Neural progenitor cell (in vitro differentiated cells): Measurements from ENCODE around the gene PRKCE. TPM values are rescaled to one million over a fixed set of nuclear protein-coding genes. Genes with fewer than 3 reads are reported as not detected.

Experiments
- DNase-seq: peaks from one replicate; pipeline ENCODE4 v3.0.0-alpha.2; 2016; ENCODE audit warnings: low spot score
- H2AFZ ChIP-seq: fragments of 200-600 bp; sonication (generic); replicated peaks from 2 replicates; pipeline ENCODE4 v1.6.1; 2016; ENCODE audit warnings: antibody characterized with exemption
- H3F3A ChIP-seq: fragments of 200-600 bp; sonication (generic); 2 replicates; pipeline ENCODE4 v1.6.1; 2016; ENCODE audit warnings: antibody characterized with exemption, low read depth
- H3K27ac ChIP-seq: fragments of 200-600 bp; sonication (generic); 2 replicates; pipeline ENCODE4 v1.5.1; 2016; ENCODE audit warnings: mild to moderate bottlenecking
- H3K27me3 ChIP-seq: fragments of 200-600 bp; sonication (generic); 2 replicates; pipeline ENCODE4 v1.6.1; 2016; ENCODE audit warnings: mild to moderate bottlenecking, moderate library complexity
- H3K36me3 ChIP-seq: fragments of 200-600 bp; sonication (generic); 2 replicates; pipeline ENCODE4 v1.5.1; 2016
- H3K4me1 ChIP-seq: fragments of 200-600 bp; sonication (generic); 2 replicates; pipeline ENCODE4 v1.6.1; 2016; ENCODE audit warnings: mixed run types
- H3K4me2 ChIP-seq: fragments of 200-600 bp; sonication (generic); 2 replicates; pipeline ENCODE4 v1.6.1; 2016
- H3K4me3 ChIP-seq: fragments of 200-600 bp; sonication (generic); 2 replicates; pipeline ENCODE4 v1.5.1; 2016
- H3K79me2 ChIP-seq: fragments of 200-600 bp; sonication (generic); 2 replicates; pipeline ENCODE4 v1.6.1; 2016; ENCODE audit warnings: low read depth
- H3K9ac ChIP-seq: fragments of 200-600 bp; sonication (generic); 2 replicates; pipeline ENCODE4 v1.6.1; 2016
- H3K9me3 ChIP-seq: fragments of 200-600 bp; sonication (generic); 2 replicates; pipeline ENCODE4 v1.5.1; 2016; ENCODE audit warnings: low read depth
- H4K20me1 ChIP-seq: fragments of 200-600 bp; sonication (generic); 2 replicates; pipeline ENCODE4 v1.6.1; 2016; ENCODE audit warnings: low read depth
- H3K27ac Mint-ChIP-seq: 3 replicates; pipeline ENCODE4 v1.8.0; 2021; ENCODE audit warnings: mixed read lengths
- H3K27me3 Mint-ChIP-seq: 2 replicates; pipeline ENCODE4 v1.8.0; 2022; ENCODE audit warnings: low read depth, mild to moderate bottlenecking, inconsistent platforms, moderate library complexity, mixed read lengths; ENCODE audit not compliant: insufficient read depth
- H3K36me3 Mint-ChIP-seq: 3 replicates; pipeline ENCODE4 v1.8.0; 2021; ENCODE audit warnings: mixed read lengths
- H3K4me1 Mint-ChIP-seq: 3 replicates; pipeline ENCODE4 v1.8.0; 2021; ENCODE audit warnings: mixed read lengths
- H3K4me3 Mint-ChIP-seq: 3 replicates; pipeline ENCODE4 v1.8.0; 2021; ENCODE audit warnings: mild to moderate bottlenecking, moderate library complexity, mixed read lengths
- H3K9me3 Mint-ChIP-seq: 3 replicates; pipeline ENCODE4 v1.8.0; 2020; ENCODE audit warnings: mixed read lengths
- EZH2 ChIP-seq: fragments of 200-600 bp; sonication (generic); IDR thresholded peaks from 2 replicates; pipeline ENCODE4 v1.6.1; 2017; ENCODE audit warnings: antibody characterized with exemption, mild to moderate bottlenecking, moderate library complexity
- EZH2phosphoT487 ChIP-seq: fragments of 200-600 bp; sonication (generic); IDR thresholded peaks from 2 replicates; pipeline ENCODE4 v1.6.1; 2017; ENCODE audit warnings: antibody characterized with exemption
- total RNA-seq: library from RNA; depleted of rRNA; stranded (reverse); fragments of >200 nt; gene quantifications from 2 replicates; pipeline ENCODE4 v1.2.3, GENCODE V29; 2015; ENCODE audit warnings: low replicate concordance
- TF ChIP-seq, protein P1 (sequence below): fragments of 200-600 bp; sonication (generic); IDR thresholded peaks from 2 replicates; pipeline ENCODE4 v1.5.1; 2017; ENCODE audit warnings: antibody characterized with exemption, mild to moderate bottlenecking

The PRKCE gene
- total RNA-seq, 1 donor from 2014 or later = 4.1 TPM

GRCh38 chr2:46225150-46225625 lies 573.7 kb downstream of the PRKCE start:
- Mint-ChIP-seq H3K36me3 (no peaks in the 10 kb centered on the region), H3K9me3 (peaks cover 12% of the 10 kb centered on the region), H3K27ac (no peak overlapping the region), H3K4me3 (no peak overlapping the region), H3K4me1 (peaks cover 16% of the 10 kb centered on the region), H3K27me3 (no peaks in the 10 kb centered on the region)
- no peak overlapping the region for H3K27ac ChIP-seq
- no peaks in the 10 kb centered on the region for H3K27me3 ChIP-seq
- DNase-seq = no peak
- H3K9ac ChIP-seq = no peak overlapping the region
- H4K20me1 ChIP-seq = no peaks in the 10 kb centered on the region
- no peaks in the 10 kb centered on the region for H3K36me3 ChIP-seq
- no peak overlapping the region for H3K4me3 ChIP-seq
- no peak overlapping the region for H2AFZ ChIP-seq
- H3F3A ChIP-seq = peaks cover 9% of the 10 kb centered on the region
- H3K9me3 ChIP-seq = no peaks in the 10 kb centered on the region
- TF ChIP-seq, protein P1, sequence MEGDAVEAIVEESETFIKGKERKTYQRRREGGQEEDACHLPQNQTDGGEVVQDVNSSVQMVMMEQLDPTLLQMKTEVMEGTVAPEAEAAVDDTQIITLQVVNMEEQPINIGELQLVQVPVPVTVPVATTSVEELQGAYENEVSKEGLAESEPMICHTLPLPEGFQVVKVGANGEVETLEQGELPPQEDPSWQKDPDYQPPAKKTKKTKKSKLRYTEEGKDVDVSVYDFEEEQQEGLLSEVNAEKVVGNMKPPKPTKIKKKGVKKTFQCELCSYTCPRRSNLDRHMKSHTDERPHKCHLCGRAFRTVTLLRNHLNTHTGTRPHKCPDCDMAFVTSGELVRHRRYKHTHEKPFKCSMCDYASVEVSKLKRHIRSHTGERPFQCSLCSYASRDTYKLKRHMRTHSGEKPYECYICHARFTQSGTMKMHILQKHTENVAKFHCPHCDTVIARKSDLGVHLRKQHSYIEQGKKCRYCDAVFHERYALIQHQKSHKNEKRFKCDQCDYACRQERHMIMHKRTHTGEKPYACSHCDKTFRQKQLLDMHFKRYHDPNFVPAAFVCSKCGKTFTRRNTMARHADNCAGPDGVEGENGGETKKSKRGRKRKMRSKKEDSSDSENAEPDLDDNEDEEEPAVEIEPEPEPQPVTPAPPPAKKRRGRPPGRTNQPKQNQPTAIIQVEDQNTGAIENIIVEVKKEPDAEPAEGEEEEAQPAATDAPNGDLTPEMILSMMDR = no peak
- TF ChIP-seq EZH2phosphoT487 = no peak
- TF ChIP-seq EZH2 = no peak
- no peaks in the 10 kb centered on the region for H3K79me2 ChIP-seq
- no peak overlapping the region for H3K4me2 ChIP-seq
- H3K4me1 ChIP-seq = peaks cover 8% of the 10 kb centered on the region

- Histone ChIP-seq H3K4me1 (peaks cover 8% of the 10 kb centered on the region), H3F3A (peaks cover 9% of the 10 kb centered on the region), H3K36me3 (no peaks in the 10 kb centered on the region), H3K27ac (no peak overlapping the region), H3K4me2 (no peak overlapping the region), H3K9me3 (no peaks in the 10 kb centered on the region), H3K9ac (no peak overlapping the region), H4K20me1 (no peaks in the 10 kb centered on the region), H3K4me3 (no peak overlapping the region), H3K27me3 (no peaks in the 10 kb centered on the region), H2AFZ (no peak overlapping the region), H3K79me2 (no peaks in the 10 kb centered on the region)
- Mint-ChIP-seq H3K9me3 (peaks cover 12% of the 10 kb centered on the region), H3K4me1 (peaks cover 16% of the 10 kb centered on the region), H3K27ac (no peak overlapping the region), H3K27me3 (no peaks in the 10 kb centered on the region), H3K4me3 (no peak overlapping the region), H3K36me3 (no peaks in the 10 kb centered on the region)
- TF ChIP-seq, protein P1 = no peak
- no peak for TF ChIP-seq EZH2phosphoT487
- no peak for TF ChIP-seq EZH2
- DNase-seq = no peak
Observed at GRCh38 chr2:46225730-46226129, 574.3 kb downstream of the PRKCE start.

- Mint-ChIP-seq H3K27ac (no peak overlapping the region), H3K4me3 (no peak overlapping the region), H3K4me1 (peaks cover 16% of the 10 kb centered on the region), H3K27me3 (peaks cover under 1% of the 10 kb centered on the region), H3K9me3 (peaks cover 10% of the 10 kb centered on the region), H3K36me3 (no peaks in the 10 kb centered on the region)
- Histone ChIP-seq H3K79me2 (no peaks in the 10 kb centered on the region), H3K4me3 (no peak overlapping the region), H3K36me3 (no peaks in the 10 kb centered on the region), H3K9me3 (no peaks in the 10 kb centered on the region), H3K27me3 (no peaks in the 10 kb centered on the region), H3K4me2 (no peak overlapping the region), H3K27ac (no peak overlapping the region), H2AFZ (no peak overlapping the region), H3K4me1 (peaks cover 8% of the 10 kb centered on the region), H4K20me1 (no peaks in the 10 kb centered on the region), H3F3A (peaks cover 9% of the 10 kb centered on the region), H3K9ac (no peak overlapping the region)
- DNase-seq = no peak
- TF ChIP-seq, protein P1 = no peak
- TF ChIP-seq EZH2phosphoT487 = no peak
- TF ChIP-seq EZH2 = no peak
Observed at GRCh38 chr2:46226620-46227019, 575.1 kb downstream of the PRKCE start.
